Urothelium cell line (cell line): ENCODE results near the gene RFT1.
A peak's percentile ranks its signal among the peaks of the same experiment; 100 is the strongest.

ENCODE experiments used
- DNase-seq: peaks from one replicate; pipeline ENCODE4 v3.0.0; 2011; ENCODE audit warnings: low spot score, mixed read lengths
- FAIRE-seq: peaks from 2 replicates; lab custom pipeline; 2011; peaks lifted over from hg19 to GRCh38; lab: Jason Lieb, UNC

Gene RFT1

GRCh38 chr3:53150247-53151085 is 20.2 kb upstream of the RFT1 start:
- no peak for DNase-seq

GRCh38 chr3:53149699-53150098 is 19.5 kb upstream of the RFT1 start:
- FAIRE-seq, result no peak
- DNase-seq, result no peak

More at GRCh38 chr3:53150247-53151085, 20.2 kb upstream of the RFT1 start:
- no peak for FAIRE-seq

- FAIRE-seq (no peak), DNase-seq (no peak)
Observed at GRCh38 chr3:53149006-53149690, 18.9 kb upstream of the RFT1 start.

- no peak for FAIRE-seq
- no peak for DNase-seq
Observed at GRCh38 chr3:53147903-53148400, 17.7 kb upstream of the RFT1 start.

GRCh38 chr3:53147151-53147902 is 17.1 kb upstream of the RFT1 start:
- FAIRE-seq (no peak), DNase-seq (no peak)

- no peak for DNase-seq
- FAIRE-seq, result no peak
Observed at GRCh38 chr3:53146319-53146891, 16.2 kb upstream of the RFT1 start.

GRCh38 chr3:53145713-53146080 is 15.5 kb upstream of the RFT1 start:
- DNase-seq, result no peak

GRCh38 chr3:53144862-53145712 is 14.9 kb upstream of the RFT1 start:
- DNase-seq (no peak), FAIRE-seq (no peak)

More at GRCh38 chr3:53145713-53146080, 15.5 kb upstream of the RFT1 start:
- no peak for FAIRE-seq

- no peak for FAIRE-seq
- DNase-seq, result no peak
Observed at GRCh38 chr3:53144446-53144845, 14.2 kb upstream of the RFT1 start.

- FAIRE-seq, result no peak
- no peak for DNase-seq
Observed at GRCh38 chr3:53142986-53143385, 12.8 kb upstream of the RFT1 start.

GRCh38 chr3:53140847-53141845 is 10.9 kb upstream of the RFT1 start:
- FAIRE-seq (no peak), DNase-seq (no peak)

GRCh38 chr3:53139906-53140846 is 9.9 kb upstream of the RFT1 start:
- FAIRE-seq, result peak; percentile 88
- DNase-seq, result no peak

- no peak for DNase-seq
- FAIRE-seq, result no peak
Observed at GRCh38 chr3:53137835-53138446, 7.7 kb upstream of the RFT1 start.

- no peak for FAIRE-seq
Observed at GRCh38 chr3:53137221-53137620, 7.0 kb upstream of the RFT1 start.

GRCh38 chr3:53134631-53135232 is 4.5 kb upstream of the RFT1 start:
- DNase-seq (peak; percentile 68), FAIRE-seq (no peak)

More at GRCh38 chr3:53137221-53137620, 7.0 kb upstream of the RFT1 start:
- DNase-seq, result no peak

GRCh38 chr3:53132347-53132746 is 2.1 kb upstream of the RFT1 start:
- FAIRE-seq (no peak), DNase-seq (no peak)

GRCh38 chr3:53131096-53131495 is 861 bp upstream of the RFT1 start:
- FAIRE-seq (no peak), DNase-seq (no peak)
